ENCODE results near the gene PREX1.

DNA sequence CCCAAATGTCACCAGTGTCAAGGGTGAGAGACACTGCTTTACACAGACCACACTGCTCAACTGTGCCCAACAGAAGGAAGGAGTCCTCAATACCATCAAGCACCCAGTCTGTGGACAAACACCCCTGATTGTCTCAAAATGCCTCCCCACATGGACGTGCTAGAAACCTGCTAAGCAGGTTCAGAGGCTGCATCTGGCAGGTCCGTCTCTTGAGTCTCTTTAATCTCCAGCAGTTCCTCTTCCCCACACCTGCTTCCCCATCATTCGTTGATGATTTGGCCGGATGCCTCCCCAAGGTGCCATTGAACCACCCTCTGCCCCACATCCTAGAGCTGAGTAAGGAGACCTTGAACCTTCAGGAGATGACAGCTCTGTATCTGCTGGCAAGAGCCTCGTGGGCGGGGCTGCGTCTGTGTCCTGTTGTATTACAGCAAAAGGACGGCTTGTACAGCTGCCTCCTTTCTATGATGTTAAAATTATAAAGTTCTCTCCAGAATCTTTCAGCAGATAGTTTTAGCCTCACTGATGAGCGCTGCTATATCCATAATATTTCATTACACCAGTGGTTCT, 179.2 kb downstream of the PREX1 start:
- TF ChIP-seq, protein P1, sequence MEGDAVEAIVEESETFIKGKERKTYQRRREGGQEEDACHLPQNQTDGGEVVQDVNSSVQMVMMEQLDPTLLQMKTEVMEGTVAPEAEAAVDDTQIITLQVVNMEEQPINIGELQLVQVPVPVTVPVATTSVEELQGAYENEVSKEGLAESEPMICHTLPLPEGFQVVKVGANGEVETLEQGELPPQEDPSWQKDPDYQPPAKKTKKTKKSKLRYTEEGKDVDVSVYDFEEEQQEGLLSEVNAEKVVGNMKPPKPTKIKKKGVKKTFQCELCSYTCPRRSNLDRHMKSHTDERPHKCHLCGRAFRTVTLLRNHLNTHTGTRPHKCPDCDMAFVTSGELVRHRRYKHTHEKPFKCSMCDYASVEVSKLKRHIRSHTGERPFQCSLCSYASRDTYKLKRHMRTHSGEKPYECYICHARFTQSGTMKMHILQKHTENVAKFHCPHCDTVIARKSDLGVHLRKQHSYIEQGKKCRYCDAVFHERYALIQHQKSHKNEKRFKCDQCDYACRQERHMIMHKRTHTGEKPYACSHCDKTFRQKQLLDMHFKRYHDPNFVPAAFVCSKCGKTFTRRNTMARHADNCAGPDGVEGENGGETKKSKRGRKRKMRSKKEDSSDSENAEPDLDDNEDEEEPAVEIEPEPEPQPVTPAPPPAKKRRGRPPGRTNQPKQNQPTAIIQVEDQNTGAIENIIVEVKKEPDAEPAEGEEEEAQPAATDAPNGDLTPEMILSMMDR (IDR thresholded peaks at IDR 0.05): no peak
- TF ChIP-seq POLR2A (IDR thresholded peaks at IDR 0.05): no peak
- no peak for TF ChIP-seq EP300 (IDR thresholded peaks at IDR 0.05)

All from ovary (tissue), 3 donors.